OCI-LY7 (cell line): Measurements from ENCODE around the gene PFKL.

Source experiments
- CTCF ChIP-seq: fragments of 200-600 bp; sonication (generic); conservative IDR thresholded peaks from 2 replicates; pipeline ENCODE4 v1.5.1; 2014; ENCODE audit warnings: mild to moderate bottlenecking, antibody characterized with exemption, low read length, moderate library complexity, mixed read lengths
- EZH2phosphoT487 ChIP-seq: fragments of 200-600 bp; sonication (generic); IDR thresholded peaks from 2 replicates; pipeline ENCODE4 v1.6.1; 2018; ENCODE audit warnings: low read depth, borderline replicate concordance, mild to moderate bottlenecking, mixed run types, antibody characterized with exemption, low read length, moderate library complexity, mixed read lengths

GRCh38 chr21:44260066-44260465, 39.8 kb upstream of the PFKL start:
- TF ChIP-seq CTCF (no peak), EZH2phosphoT487 (no peak)
